Lower leg skin (tissue), 4 donors: ENCODE data around the gene SIGLEC15. TPM values are rescaled to one million over a fixed set of nuclear protein-coding genes. Genes with fewer than 3 reads are reported as not detected.

Source experiments
- DNase-seq, 2 donors: peaks; one replicate each; pipeline ENCODE4 v3.0.0-alpha.2; 2019; ENCODE audit warnings: low spot score in 2 of 2
- H3K4me3 ChIP-seq: fragments of 200-600 bp; sonication (generic); 2 replicates; pipeline ENCODE4 v1.5.1; 2017; ENCODE audit warnings: mild to moderate bottlenecking, low read depth; ENCODE audit not compliant: poor library complexity, severe bottlenecking
- CTCF ChIP-seq, 3 donors: fragments of 450-650 bp; IDR thresholded peaks; one replicate each; pipeline ENCODE4 v1.5.1; 2016; ENCODE audit warnings: antibody characterized with exemption in 3 of 3, mild to moderate bottlenecking in 3 of 3, moderate library complexity in 2 of 3
- POLR2A ChIP-seq, 2 donors: fragments of 450-650 bp; IDR thresholded peaks; one replicate each; pipeline ENCODE4 v1.6.1; 2016 to 2017; ENCODE audit warnings: antibody characterized with exemption in 2 of 2, mild to moderate bottlenecking in 1 of 2, moderate library complexity in 1 of 2
- WGBS, 2 donors: methylation state at CpG; one replicate each; pipeline ENCODE4 v1.1.5; 2018; 5-methylcytosine and 5-hydroxymethylcytosine counted together
- intact Hi-C: fragments of 100-400 bp; cut with DNase I; formaldehyde crosslinking; loops from one replicate; pipeline ENCODE4 v1.15.0; 2023; ENCODE audit warnings: low total_unique reads
- total RNA-seq, 4 donors: library from RNA; depleted of rRNA; stranded (reverse); fragments of >200 nt; gene quantifications; one replicate each; pipeline ENCODE4 v1.1.0, GENCODE V29; 2016

Gene SIGLEC15
- total RNA-seq, 4 donors from 2014 or later: 0.27 to 1.9 (median 0.38) TPM; not detected in 1

GRCh38 chr18:45833846-45834245 is 8.4 kb downstream of the SIGLEC15 start:
- no peak overlapping the region for H3K4me3 ChIP-seq
- 76 to 79% methylated on average over 5 of the region's 5 CpGs for WGBS, 2 donors
- intact Hi-C loops: loop anchor here (10.0 kb wide), 1 partner anchor 159 kb away; no protein-coding TSS in a partner anchor
- DNase-seq: no peak
- no peak for TF ChIP-seq POLR2A (IDR thresholded peaks at IDR 0.05)
- TF ChIP-seq CTCF (IDR thresholded peaks at IDR 0.05): no peak

- no peak for DNase-seq
- no peak for TF ChIP-seq CTCF (IDR thresholded peaks at IDR 0.05)
- no peak for TF ChIP-seq POLR2A (IDR thresholded peaks at IDR 0.05)
- H3K4me3 ChIP-seq: no peak overlapping the region
- intact Hi-C loops: loop anchor here (10.0 kb wide), 1 partner anchor 160 kb away; no protein-coding TSS in a partner anchor
- WGBS, 2 donors: 45 to 50% methylated on average over 1 of the region's 1 CpG
Measured at GRCh38 chr18:45834306-45834705, 8.8 kb downstream of the SIGLEC15 start.

- 63 to 71% methylated on average over 3 of the region's 3 CpGs for WGBS, 2 donors
- no peak for DNase-seq
- TF ChIP-seq CTCF (IDR thresholded peaks at IDR 0.05) (no peak), POLR2A (IDR thresholded peaks at IDR 0.05) (no peak)
- intact Hi-C loops: loop anchor here (5.0 to 10.0 kb wide), 2 partner anchors 160 to 388 kb away; no protein-coding TSS in a partner anchor
- H3K4me3 ChIP-seq: no peak overlapping the region
Measured at GRCh38 chr18:45835057-45835636, 9.7 kb downstream of the SIGLEC15 start.

- intact Hi-C loops: loop anchor here (5.0 to 10.0 kb wide), 2 partner anchors 162 to 389 kb away; no protein-coding TSS in a partner anchor
- 62 to 64% methylated on average over 14 of the region's 14 CpGs for WGBS, 2 donors
- TF ChIP-seq CTCF (IDR thresholded peaks at IDR 0.05): no peak
- DNase-seq: no peak
- H3K4me3 ChIP-seq: no peak overlapping the region
Measured at GRCh38 chr18:45836242-45837205, 11.0 kb downstream of the SIGLEC15 start.

GRCh38 chr18:45837283-45838070 is 12.0 kb downstream of the SIGLEC15 start:
- intact Hi-C loops: loop anchor here (5.0 to 10.0 kb wide), 2 partner anchors 163 to 390 kb away; no protein-coding TSS in a partner anchor
- no peak overlapping the region for H3K4me3 ChIP-seq
- TF ChIP-seq CTCF (IDR thresholded peaks at IDR 0.05) (no peak), POLR2A (IDR thresholded peaks at IDR 0.05) (no peak)
- 13 to 27% methylated on average over 11 to 32 of the region's 84 CpGs for WGBS, 2 donors
- DNase-seq: no peak
